Erythroblast (primary cell): ENCODE results near the gene RASL10A.
A peak's percentile ranks its signal among the peaks of the same experiment; 100 is the strongest.

ENCODE experiments used
- DNase-seq, 2 experiments: peaks; one replicate each; lab custom pipeline; 2025; lab: John Stamatoyannopoulos, UW
- GATA1 ChIP-seq: IDR thresholded peaks from 2 replicates; pipeline ENCODE4 v1.6.1; 2011; ENCODE audit warnings: low read depth, mild to moderate bottlenecking, control low read depth, low read length, moderate library complexity
- POLR2A ChIP-seq: IDR thresholded peaks from 2 replicates; pipeline ENCODE4 v1.6.1; 2011; ENCODE audit warnings: mild to moderate bottlenecking, low read length

RASL10A gene

DNA sequence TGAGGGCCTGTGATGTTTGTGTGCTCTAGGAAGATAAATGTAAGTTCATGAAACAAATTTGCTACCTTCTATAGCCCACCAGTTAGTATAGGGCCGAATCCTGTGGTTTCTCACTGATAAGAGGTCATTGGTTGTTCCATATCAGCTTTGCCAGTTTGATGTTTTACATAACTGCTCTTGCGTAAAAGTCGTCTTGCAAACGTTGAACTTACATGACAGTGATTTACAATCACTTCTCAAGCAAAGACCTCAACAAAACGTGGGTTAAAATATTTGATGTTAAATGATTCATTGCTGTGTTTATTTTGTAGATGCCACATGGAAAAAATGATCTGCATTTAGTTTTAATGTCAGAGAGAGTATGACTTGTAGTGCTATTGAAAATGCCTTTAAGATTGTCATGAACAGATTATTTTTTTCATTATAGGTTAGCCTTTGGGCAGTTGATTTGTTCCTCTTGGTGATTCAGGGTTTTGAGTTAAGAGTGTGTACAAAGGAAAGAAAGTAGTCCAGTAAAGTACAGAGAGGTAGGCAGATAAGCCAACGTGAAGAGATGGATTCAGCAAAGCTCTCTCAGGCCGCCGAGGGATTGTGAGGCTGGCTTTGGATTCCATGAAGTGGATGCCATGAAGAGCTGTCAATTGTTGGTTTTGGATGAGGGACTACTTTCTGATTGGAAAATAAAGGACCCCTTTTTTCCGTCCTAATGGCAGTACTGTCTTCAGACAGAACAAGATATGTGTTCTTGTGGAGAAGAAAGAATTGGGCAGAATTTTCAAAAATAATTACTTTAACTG lies 44.8 kb downstream of the RASL10A start:
- peak; percentile 81 to 92 for DNase-seq
- no peak for TF ChIP-seq POLR2A
- no peak for TF ChIP-seq GATA1

DNA sequence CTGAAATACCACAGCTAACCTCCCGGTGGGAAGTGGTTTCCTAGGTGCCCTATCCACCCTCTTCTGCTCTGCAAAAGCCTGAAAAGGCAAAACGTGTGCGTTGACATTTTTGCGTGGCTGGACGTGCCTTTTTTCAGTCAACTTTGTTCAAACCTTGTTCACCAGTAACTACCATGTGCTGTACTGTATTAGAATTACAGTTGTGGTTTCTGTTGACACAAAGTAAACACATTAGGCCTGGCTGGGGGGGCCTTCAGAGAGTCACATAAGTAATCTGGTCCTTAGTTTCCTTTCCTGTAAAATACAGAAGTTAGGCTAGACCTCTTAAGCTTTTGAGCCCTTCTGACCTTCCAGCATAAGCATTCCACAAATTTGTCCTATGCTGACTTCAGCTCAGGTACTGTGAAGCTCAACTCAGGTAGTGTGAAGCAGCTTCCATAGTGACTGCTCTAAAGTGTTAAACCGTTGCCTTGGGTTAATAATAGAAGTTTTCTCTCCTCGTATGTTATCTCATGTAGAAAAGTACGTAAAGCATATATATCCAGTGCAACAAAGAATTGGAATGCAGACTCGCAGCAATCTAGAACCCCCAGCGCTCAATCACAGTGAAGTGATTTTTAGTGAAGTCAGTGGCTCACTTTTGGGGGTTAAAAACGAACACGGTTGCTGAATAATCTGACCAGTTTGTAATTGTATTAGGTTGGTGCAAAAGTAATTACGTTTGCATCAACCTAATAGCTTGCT lies 45.6 kb downstream of the RASL10A start:
- DNase-seq = peak in 1 of 2 experiments; percentile 55
- TF ChIP-seq GATA1 (no peak), POLR2A (no peak)

DNA sequence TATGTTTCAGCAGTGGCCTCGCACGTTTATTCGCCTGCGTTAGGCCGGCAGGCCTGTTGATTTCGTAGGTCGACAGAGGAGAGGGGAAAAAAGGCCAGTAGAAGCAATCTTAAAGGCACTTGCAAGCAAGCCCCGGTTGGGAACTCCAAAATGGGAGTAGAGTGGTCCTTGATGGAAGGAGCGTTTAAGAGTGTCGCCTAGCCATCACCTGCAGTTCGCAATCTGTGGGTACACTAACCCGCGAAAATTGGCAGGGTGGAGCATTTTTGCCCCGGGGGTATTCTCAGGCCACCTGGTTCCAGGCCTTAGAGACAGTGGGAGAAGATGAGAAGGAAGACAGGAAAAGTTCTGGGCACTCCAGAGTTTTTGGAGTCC lies 46.3 kb downstream of the RASL10A start:
- peak; percentile 49 to 59 for DNase-seq
- TF ChIP-seq GATA1 = no peak
- no peak for TF ChIP-seq POLR2A

DNA sequence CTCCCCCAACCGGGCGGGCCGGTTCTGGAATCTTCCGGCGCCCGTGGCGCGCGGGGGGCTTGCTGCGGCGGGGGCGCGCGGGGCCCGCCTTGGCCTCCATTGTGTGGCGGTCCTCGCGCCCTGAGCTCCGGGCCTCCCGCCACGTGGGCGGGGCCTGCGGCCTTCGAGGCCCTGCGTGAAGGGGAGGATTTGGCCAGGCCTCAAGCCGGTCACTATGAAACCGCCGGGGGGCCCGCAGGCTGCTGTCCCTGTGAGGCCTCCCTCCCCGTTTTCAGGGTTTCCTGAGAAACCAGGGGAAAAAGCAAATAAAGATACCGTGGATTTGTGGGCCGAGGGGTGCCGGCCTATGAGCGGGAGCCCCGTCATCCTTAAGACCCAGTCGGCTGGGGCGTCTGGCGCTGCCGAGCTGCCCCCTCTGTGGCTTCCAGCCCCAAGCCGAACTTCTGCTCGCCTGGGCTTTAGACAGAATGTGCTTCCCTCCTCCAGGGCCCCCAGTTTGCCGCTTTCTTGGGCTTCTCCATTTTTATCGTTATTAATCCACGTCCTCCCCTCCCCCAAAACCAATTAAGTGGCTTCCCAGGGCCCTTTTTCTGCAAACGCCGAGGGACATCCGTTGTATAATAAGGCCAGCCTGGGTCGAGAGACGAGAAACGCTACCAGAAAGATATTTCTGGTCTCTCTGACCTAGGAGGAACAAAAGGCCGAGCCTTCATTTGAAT lies 46.8 kb downstream of the RASL10A start:
- TF ChIP-seq GATA1 = no peak
- peak; percentile 32 for TF ChIP-seq POLR2A

DNA sequence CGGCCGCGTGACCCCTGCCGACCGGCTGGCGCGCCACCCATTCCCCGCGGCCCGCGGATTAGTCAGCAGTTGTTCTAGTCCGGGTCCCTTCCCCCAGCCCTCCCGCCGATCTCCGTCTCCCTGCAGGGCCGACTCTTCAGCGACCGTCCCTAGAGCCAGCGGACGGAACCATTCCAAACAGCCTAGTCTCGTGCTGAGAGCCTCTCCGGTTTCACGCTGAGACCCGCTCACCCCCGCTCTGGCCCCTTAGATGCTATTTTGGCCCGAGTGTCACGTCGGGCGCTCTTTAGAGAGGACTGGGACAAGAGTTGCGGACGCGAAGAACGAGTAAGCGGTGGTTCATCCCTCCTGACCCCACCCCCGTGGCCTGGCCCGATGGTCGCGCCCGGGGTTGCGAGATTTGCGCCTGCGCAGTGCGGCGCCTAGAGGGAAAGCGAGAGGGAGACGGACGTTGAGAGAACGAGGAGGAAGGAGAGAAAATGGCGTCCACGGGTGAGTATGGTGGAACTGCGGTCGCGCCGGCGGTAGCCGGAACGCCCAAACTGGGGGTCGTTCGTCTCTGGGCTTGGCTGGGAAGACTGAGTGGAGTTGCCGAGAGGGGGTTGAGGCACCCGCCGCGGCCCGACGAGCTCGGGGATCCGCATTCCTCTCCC lies 47.5 kb downstream of the RASL10A start, which contains the start of the genes EWSR1 and RHBDD3:
Gene EWSR1 (plus strand): TSS at position 411 of the 653 bp plus-strand sequence. CDS start 69 bp downstream, at position 480.
Gene RHBDD3 (minus strand): TSS at position 124 of the 653 bp plus-strand sequence. CDS start 2,355 bp downstream, outside the sequence.
- no peak for TF ChIP-seq GATA1
- TF ChIP-seq POLR2A = peak; percentile 92
- peak; percentile 98 to 99 for DNase-seq

More for the DNA sequence above, 46.8 kb downstream of the RASL10A start:
- DNase-seq = peak; percentile 82 to 84

DNA sequence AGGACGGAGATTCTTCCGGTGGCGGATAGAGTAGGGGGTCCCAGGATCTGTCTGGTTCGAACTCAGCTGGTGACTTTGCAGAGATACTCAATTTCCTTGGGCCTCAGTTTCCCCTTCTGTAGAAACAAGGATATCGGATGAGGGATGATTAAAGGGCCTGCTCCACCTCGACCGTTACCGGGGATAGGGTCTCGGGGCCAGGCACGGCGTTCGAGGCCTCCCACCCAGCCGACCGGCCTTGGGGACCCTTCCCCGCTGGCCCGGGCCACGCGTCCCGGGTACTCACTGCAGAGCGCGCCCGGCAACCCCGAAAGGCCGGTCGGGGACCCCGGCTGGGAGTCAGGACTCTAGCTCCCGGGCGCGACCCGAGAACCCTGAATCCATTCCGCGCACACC lies 48.0 kb downstream of the RASL10A start:
- TF ChIP-seq POLR2A = no peak
- TF ChIP-seq GATA1 = no peak
- no peak for DNase-seq

DNA sequence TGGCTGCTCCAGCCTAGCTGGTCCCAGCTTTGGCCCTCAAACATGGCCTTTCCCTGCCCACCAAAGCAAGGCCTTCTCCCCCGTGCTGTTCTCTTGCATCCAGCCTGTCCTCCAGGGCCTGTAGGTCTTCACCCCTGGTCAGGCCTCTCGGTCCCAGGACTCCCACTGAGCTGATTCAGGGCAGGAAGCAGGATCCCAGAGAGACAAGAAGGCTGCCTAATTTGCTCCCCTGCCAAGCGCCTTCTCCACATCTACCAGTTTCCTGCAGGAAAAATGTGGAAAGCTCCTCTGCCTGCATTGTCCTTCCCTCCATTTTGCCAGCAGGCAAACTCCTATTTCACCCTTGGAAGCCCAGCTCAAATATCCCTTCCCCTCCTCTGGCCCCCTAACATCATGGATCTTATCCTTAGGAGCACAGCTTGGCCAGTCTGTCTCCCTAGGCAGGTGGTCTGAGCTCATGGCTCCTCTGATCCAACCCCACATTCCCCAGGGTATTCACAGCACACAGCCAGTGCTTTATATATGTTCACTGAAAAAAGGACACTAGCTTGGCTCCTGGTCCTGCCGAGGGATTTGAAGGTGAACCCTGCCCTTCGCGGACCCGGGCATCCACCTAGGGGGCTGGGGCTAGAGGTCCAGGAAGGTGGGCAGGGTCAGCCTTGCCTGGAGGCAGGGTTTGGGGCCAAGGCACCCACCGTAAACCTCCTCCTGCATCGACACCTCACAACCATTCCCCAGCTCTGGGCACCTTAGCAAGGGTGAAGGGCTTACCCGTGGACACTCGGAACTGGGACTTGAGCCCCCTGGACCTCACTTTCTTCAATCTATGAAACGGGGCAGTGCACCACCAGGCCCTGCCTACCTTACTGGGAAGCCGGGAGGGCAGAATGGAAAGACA lies 48.7 kb downstream of the RASL10A start:
- DNase-seq = peak; percentile 44 to 61
- TF ChIP-seq POLR2A (no peak), GATA1 (no peak)

DNA sequence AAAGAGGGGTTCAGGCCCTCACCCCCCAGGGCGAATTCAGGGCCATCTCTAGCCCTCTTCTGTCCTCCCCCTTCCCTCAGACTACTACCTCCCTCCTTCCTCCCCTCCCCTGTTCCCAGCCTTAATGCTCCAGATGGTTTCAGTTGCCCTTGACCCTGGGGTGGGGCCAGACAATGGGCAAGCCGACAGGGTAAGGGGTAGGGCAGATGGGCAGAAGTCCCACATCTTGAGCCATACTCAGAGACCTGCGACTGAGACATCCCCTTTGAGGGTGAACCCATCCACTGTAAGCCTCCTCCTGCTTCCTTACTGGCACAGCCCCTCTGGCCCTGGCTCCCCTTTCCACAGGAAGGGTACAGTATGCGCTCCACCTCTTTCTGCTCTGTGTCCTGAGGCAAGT lies 49.6 kb downstream of the RASL10A start:
- TF ChIP-seq GATA1 (no peak), POLR2A (no peak)
- DNase-seq = peak in 1 of 2 experiments; percentile 39

DNA sequence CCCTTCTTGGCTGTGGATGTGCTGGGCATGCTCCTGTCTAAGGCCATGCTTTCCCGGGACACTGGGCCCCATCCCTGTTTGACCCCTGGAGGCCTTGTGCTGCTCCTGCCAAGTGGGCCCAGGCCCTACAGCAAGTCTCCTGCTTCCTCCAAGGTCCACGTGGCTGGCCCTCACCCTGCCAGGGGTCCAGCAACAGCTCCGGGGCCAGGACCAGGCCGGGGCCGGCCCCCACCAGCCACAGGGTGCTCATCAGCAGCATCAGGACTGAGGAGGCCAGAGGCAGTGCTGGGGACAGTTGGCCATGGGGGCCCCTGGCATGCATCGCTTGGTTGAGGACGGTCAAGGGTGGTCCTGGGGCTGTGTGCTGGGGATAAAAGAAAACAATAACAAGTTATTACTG lies 50.2 kb downstream of the RASL10A start:
- TF ChIP-seq GATA1 (no peak), POLR2A (no peak)
- DNase-seq = no peak

DNA sequence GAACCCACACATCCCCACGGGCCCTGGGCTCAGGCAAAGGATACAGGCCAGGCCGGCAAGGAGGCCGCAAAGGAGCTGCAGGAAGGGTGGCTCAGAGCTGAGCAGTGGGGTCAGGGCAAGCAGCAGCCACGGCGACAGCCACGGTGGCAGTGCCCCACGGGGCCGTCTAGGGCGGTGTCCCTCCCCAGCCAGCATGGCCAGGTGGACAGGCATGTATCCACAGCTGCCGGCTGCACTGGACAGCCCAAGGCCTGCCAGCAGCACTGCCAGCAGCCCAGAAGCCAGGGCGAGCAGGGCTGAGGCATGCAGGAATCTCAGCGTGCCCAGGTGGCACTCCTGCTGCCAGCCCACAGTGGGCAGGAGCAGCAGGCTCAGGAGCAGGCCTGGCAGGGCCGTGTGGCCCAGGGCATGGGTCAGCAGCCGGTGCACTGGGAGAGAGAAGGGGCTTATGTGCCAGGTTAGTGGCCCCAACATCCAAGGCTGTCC lies 51.7 kb downstream of the RASL10A start:
- DNase-seq = no peak
- no peak for TF ChIP-seq POLR2A
- no peak for TF ChIP-seq GATA1
